AG04450 (cell line): ENCODE data around the gene UBXN6. TPM values are rescaled to one million over a fixed set of nuclear protein-coding genes. Genes with fewer than 3 reads are reported as not detected.
A peak's percentile ranks its signal among the peaks of the same experiment; 100 is the strongest.

ENCODE experiments used
- CTCF ChIA-PET: fragments of 300-600, 350-600 bp; formaldehyde crosslinking; extraction: SDS; loops from one replicate; lab custom pipeline; 2022; ENCODE audit warnings: antibody characterized with exemption, inconsistent platforms; lab: Charles Lee
- POLR2A ChIA-PET: fragments of 350-600 bp; formaldehyde crosslinking; extraction: SDS; loops from one replicate; lab custom pipeline; 2021; ENCODE audit warnings: antibody characterized with exemption, inconsistent platforms; lab: Yijun Ruan, JAX
- DNase-seq: peaks from one replicate; pipeline ENCODE4 v3.0.0-alpha.2; 2011; ENCODE audit warnings: low read depth, low spot score
- H3K27ac ChIP-seq: one replicate; pipeline ENCODE4 v1.5.1; 2012; ENCODE audit warnings: low read depth, low read length, control low read depth
- H3K27me3 ChIP-seq: one replicate; pipeline ENCODE4 v1.6.0; 2012; ENCODE audit warnings: low read length; ENCODE audit not compliant: control insufficient read depth, insufficient read depth
- H3K4me3 ChIP-seq: 2 replicates; pipeline ENCODE4 v1.5.1; 2011; ENCODE audit warnings: mild to moderate bottlenecking, low read depth, low read length, control low read depth
- H3K9me3 ChIP-seq: 2 replicates; pipeline ENCODE4 v1.5.1; 2012; ENCODE audit warnings: low read length; ENCODE audit not compliant: control insufficient read depth, insufficient read depth
- polyA plus RNA-seq: library from polyadenylated mRNA; depleted of rRNA; stranded (reverse); fragments of >200 nt; gene quantifications from 2 replicates; pipeline ENCODE4 v1.2.3, GENCODE V29; 2011
- TF ChIP-seq, protein P1 (sequence below): IDR thresholded peaks from 2 replicates; pipeline ENCODE4 v1.5.1; 2011; ENCODE audit warnings: low read depth, low read length, control low read depth, inconsistent platforms

The UBXN6 gene
- polyA plus RNA-seq, 1 experiment = 45.2 TPM

DNA sequence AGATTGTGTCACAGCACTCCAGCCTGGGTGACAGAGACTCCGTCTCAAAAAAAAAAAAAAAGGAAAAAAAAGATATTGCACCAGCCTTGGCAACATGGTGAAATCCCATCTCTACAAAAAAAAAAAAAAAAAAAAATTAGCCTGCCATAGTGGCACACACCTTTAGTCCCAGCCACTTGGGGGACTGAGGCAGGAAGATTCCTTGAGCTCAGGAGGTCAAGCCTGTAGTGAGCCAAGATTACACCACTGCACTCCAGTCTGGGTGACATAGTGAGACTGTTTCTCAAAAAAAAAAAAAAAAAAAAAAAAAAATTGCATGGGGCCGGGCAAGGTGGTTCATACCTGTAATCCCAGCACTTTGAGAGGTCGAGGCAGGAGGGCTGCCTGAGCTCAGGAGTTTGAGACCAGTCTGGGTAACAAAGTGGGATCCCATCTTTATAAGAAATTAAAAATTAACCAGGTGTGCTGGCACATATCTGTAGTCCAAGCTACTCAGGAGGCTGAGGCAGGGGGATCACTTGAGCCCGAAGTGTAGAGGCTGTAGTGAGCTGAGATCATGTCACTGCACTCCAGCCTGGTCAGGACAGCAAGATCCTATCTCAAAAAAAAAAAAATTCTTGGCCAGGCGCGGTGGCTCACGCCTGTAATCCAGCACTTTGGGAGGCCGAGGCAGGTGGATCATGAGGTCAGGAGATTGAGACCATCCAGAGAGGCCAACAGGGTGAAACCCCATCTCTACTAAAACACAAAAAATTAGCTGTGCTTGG is 7.4 kb upstream of the UBXN6 start:
- H3K27ac ChIP-seq = no peak overlapping the region
- H3K9me3 ChIP-seq = no peaks in the 10 kb centered on the region
- no peak for DNase-seq
- H3K4me3 ChIP-seq = no peak overlapping the region
- ChIA-PET POLR2A (no interaction called here), CTCF (no interaction called here)
- TF ChIP-seq, protein P1, sequence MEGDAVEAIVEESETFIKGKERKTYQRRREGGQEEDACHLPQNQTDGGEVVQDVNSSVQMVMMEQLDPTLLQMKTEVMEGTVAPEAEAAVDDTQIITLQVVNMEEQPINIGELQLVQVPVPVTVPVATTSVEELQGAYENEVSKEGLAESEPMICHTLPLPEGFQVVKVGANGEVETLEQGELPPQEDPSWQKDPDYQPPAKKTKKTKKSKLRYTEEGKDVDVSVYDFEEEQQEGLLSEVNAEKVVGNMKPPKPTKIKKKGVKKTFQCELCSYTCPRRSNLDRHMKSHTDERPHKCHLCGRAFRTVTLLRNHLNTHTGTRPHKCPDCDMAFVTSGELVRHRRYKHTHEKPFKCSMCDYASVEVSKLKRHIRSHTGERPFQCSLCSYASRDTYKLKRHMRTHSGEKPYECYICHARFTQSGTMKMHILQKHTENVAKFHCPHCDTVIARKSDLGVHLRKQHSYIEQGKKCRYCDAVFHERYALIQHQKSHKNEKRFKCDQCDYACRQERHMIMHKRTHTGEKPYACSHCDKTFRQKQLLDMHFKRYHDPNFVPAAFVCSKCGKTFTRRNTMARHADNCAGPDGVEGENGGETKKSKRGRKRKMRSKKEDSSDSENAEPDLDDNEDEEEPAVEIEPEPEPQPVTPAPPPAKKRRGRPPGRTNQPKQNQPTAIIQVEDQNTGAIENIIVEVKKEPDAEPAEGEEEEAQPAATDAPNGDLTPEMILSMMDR = no peak
- H3K27me3 ChIP-seq = no peaks in the 10 kb centered on the region

DNA sequence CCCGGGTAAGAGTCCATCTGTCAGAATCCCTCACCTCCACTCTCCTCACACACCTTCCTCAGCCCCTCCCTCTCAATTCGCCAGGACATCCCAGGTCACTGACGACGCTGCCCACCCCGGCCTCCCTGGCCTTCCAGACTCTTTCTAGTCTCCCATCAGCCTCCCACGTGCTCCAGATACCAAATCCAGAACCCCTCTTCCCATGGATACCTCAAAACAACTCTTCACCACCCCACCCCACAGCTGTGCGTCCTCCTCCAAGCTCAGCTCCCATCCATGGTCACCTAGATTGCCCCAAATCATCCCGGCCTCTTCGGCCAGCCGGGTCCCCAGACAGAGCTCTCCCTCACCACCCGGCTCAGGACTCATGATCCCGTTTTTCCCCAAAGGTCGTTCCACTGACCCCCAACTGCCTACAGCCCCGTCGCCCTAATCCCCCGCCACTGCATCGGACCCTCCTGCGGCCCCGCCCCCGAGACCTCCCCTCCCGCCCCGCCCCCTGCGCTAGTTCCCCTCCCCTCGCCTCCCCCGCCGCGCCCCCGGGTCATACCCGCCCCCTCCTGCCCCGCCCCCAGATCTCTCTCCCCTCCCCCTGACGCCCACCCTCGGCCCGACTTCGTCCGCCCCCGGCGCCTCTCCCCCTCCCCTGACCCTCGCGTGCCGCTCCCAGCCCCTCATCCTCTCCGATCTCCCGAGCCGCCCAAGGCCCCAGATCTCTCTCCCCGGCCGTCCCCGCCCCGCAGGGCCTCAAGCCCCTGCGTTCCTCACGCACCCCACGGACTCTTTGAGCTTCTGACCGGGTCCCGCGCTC is 546 bp downstream of the UBXN6 start:
- Histone ChIP-seq H3K27ac (peak overlapping the region; percentile 94), H3K4me3 (peak overlapping the region; percentile 84), H3K27me3 (no peaks in the 10 kb centered on the region), H3K9me3 (no peaks in the 10 kb centered on the region; the same call in 1 of the 2 replicates)
- DNase-seq = no peak
- ChIA-PET POLR2A (interaction anchor here (0.8 to 3.5 kb wide), 8 partner anchors 12 to 153 kb away, joined by 3 to 23 read pairs (median 3); partner anchors contain the start of genes CHAF1A, FSD1 and HDGFL2), CTCF (interaction anchor here (0.5 to 1.5 kb wide), 4 partner anchors 18 to 179 kb away, joined by 3 to 6 read pairs (median 4); partner anchors contain the start of gene CHAF1A)
- TF ChIP-seq, protein P1 = no peak

DNA sequence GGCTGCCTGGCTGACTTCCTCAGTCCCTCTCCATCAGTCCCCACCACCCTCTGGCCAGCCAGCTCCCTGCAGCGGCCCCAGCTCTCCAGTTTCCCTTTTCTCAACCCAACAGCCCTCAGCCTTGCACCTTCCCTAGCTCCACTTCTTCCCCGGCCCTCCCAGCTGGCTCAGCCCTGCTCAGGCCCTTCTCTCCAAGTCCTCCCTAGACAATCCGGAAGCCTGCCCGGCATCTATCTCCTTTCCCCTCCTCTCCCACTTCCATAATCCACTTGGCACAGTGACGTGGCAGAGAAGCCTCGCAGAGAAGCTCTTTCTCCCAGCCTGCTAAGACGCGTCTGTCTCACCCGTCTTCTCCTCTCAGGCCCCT is 1.1 kb downstream of the UBXN6 start:
- ChIA-PET POLR2A (interaction anchor here (0.8 to 3.5 kb wide), 8 partner anchors 12 to 152 kb away, joined by 3 to 23 read pairs (median 3); partner anchors contain the start of genes CHAF1A, FSD1 and HDGFL2), CTCF (interaction anchor here (0.5 to 1.5 kb wide), 3 partner anchors 54 to 180 kb away, joined by 3 to 4 read pairs (median 3); partner anchors contain the start of gene CHAF1A)
- H3K27ac ChIP-seq = peak overlapping the region; percentile 92

DNA sequence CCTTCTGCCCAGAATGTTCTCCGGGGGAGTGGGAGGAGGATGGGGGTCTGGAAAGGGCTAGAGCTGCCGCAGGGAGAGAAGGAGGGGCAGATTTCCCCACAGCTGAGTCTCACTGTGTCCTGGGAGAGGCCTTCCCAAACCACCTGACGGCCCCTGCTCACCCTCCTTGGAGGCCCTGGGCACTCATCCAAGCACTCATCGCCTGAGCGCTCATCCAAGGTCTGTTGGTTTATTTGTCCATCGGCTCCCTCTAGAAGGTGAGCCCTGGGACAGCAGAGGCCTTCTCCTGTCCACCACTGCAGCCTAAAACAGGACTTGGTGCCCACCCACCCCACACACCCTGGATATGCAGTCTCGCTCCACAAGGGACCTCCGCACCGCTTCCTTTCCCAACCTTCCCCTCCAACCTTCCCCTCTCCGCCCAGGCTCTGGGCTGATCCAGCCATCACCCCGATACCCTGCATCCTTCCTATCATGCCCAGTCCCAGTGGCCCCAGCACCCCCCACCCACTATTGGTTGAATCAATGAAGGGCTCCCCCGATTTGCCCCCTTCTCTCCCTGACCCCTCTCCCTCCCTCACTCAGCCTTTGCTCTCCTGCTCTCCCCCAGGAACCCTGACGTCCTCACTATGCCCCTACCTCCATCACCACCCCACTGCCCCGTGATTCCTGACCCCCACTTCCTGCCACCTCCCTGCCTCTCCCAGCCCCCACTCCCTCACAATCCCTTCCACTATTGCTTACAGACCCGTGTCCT is 1.7 kb downstream of the UBXN6 start:
- POLR2A ChIA-PET = interaction anchor here (0.9 to 3.5 kb wide), 8 partner anchors 11 to 113 kb away, joined by 3 to 23 read pairs (median 3); partner anchors contain the start of genes CHAF1A and HDGFL2
- peak overlapping the region; percentile 84 for H3K4me3 ChIP-seq
- H3K27me3 ChIP-seq = no peaks in the 10 kb centered on the region
- CTCF ChIA-PET = interaction anchor here (0.7 to 1.5 kb wide), 2 partner anchors 54 to 180 kb away, joined by 3 to 4 read pairs; partner anchors contain the start of gene CHAF1A
- DNase-seq = no peak
- TF ChIP-seq, protein P1 = peak; percentile 27
- H3K9me3 ChIP-seq = no peaks in the 10 kb centered on the region; the same call in 1 of the 2 replicates
- H3K27ac ChIP-seq = peak overlapping the region; percentile 92

More for the DNA sequence above, 1.1 kb downstream of the UBXN6 start:
- H3K9me3 ChIP-seq = no peaks in the 10 kb centered on the region; the same call in 1 of the 2 replicates
- H3K4me3 ChIP-seq = peak overlapping the region; percentile 84
- no peak for DNase-seq
- no peaks in the 10 kb centered on the region for H3K27me3 ChIP-seq
- TF ChIP-seq, protein P1 = no peak
